Keratinocyte (primary cell): ENCODE measurements around the gene IPPK.

Experiments
- CTCF ChIP-seq, 3 experiments: IDR thresholded peaks in 1 of 3; conservative IDR thresholded peaks in 1 of 3; optimal IDR thresholded peaks in 1 of 3; 2 replicates in 2 of 3; 3 replicates in 1 of 3; pipeline versions ENCODE3 to v1.5.1; 2011; ENCODE audit warnings: low read length in 3 of 3, mild to moderate bottlenecking in 3 of 3, moderate library complexity in 2 of 3, control low read depth in 1 of 3, inconsistent platforms in 1 of 3; ENCODE audit not compliant: insufficient read depth in 2 of 3; ENCODE audit errors: extremely low read depth in 1 of 3
- EZH2 ChIP-seq: IDR thresholded peaks from one replicate; pipeline ENCODE4 v1.6.1; 2012; ENCODE audit warnings: inconsistent platforms, mild to moderate bottlenecking, low read length, moderate library complexity

- no peak for TF ChIP-seq CTCF (optimal IDR thresholded peaks at IDR 0.05 in 1 of 3, IDR thresholded peaks at IDR 0.05 in 1 of 3, conservative IDR thresholded peaks at IDR 0.05 in 1 of 3; ENCODE audit: extremely low read depth in 1 of 3, insufficient read depth in 2 of 3, low read length in 3 of 3)
- no peak for TF ChIP-seq EZH2
Measured at GRCh38 chr9:92656537-92656925, 13.4 kb downstream of the IPPK start.
